ENCODE data around the gene CTNNBIP1.
A peak's percentile ranks its signal among the peaks of the same experiment; 100 is the strongest.

Gene CTNNBIP1

DNA sequence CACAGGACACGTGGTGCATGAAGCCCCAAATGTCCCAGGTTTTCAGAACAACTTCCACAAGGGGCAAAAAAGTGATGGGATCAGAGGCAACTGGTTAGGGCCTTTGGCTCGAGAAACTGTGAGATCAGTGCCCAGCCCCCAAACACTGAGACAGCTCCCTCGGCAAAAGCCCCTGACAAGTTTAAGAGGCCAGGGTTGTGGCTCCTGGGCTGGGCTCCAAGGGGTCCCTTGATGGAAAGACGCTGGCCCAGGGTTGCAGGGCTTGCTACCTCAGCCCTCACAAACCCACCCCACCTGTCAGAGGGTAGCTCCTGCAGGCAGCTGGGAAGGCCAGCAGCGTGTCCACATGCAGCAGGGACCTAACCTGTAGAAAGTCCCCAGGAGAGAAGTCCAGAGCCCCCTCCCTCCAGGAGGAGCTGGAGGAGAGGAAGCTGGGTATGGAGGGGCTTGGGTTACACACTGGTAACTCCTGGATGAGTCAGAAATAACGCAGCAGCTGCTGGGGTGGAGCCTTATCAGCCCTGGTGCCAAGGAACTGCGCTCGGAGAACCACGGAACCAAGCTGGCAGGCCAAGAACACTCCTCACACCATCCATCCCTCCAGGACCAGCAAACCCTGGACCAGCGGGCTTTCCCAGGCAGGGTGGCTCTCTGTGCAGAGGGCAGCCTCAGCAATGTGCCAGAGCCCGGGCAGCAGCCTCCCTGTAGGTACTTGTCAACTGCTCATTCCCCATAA is 37.5 kb downstream of the CTNNBIP1 start:
- Histone ChIP-seq H3K4me3 (ENCODE audit: low read length) (no peak overlapping the region), H3K36me3 (ENCODE audit: control insufficient read depth, insufficient read depth, low read length) (peaks cover 12% of the 10 kb centered on the region), H3K4me1 (ENCODE audit: control insufficient read depth, insufficient read depth, low read length) (peaks cover 26% of the 10 kb centered on the region), H3K9ac (ENCODE audit: low read length) (peak overlapping the region; percentile 5), H3K9me3 (ENCODE audit: control insufficient read depth, low read length) (no peaks in the 10 kb centered on the region), H3K27me3 (ENCODE audit: control insufficient read depth, insufficient read depth, low read length) (no peaks in the 10 kb centered on the region)

DNA sequence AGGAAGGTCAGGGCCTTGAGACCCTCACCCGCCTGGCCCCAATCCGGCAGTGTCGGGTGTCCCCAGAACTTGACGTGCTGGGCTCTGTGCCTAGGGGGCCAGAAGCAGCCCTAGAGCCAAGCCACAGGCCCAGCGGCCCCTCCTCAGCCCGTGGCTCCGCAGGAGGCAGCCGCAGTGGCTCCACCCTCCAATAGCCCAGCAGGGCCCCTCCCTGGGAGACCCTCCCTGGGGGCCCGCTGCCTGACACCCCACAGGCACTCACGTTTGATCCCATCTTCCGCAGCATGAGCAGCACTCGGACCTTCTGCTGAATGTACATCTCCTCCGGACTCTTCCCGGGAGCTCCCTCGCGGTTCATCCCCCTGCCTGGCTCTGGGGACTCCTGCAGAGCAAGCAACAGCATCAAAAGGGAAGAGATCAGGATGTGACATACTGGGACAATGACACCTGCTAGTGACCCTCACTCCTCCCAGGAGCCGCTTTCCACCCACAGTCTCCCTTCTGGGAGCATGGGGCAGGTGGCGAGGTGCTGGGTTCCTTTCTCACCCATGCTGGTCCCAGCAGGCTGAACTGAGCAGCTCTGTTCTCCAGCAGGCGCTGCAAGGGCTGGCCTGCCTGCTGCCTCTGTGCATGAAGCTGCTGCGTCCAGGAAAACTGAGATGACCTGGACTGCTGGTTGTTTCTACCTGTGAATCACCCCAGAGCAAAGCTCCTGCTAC is 38.2 kb downstream of the CTNNBIP1 start:
- H3K4me1 ChIP-seq (ENCODE audit: control insufficient read depth, insufficient read depth, low read length), result peaks cover 23% of the 10 kb centered on the region
- H3K27me3 ChIP-seq (ENCODE audit: control insufficient read depth, insufficient read depth, low read length), result no peaks in the 10 kb centered on the region
- no peak overlapping the region for H3K9ac ChIP-seq (ENCODE audit: low read length)
- peaks cover 14% of the 10 kb centered on the region for H3K36me3 ChIP-seq (ENCODE audit: control insufficient read depth, insufficient read depth, low read length)
- no peak overlapping the region for H3K4me3 ChIP-seq (ENCODE audit: low read length)
- H3K9me3 ChIP-seq (ENCODE audit: control insufficient read depth, low read length), result no peaks in the 10 kb centered on the region

DNA sequence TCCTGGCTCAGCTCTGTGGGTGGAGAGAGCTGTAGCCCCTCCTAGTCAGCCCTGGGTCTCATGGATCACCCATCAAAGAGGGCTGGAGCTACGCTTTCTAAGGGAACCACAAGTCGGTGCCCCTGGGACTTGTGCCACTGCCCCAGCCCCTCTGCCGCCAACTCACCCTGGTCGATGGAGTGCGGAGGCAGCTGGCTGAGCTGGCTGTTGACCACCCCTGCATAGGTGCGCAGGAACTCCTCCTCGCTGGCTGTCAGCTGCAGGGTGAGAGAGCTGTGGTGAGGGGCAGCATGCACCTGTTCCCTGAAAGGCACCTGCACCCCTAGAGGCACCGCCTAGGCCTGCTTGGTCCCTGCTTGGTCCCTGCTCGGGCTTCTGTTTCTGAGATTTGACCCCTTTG is 39.0 kb downstream of the CTNNBIP1 start:
- H3K27me3 ChIP-seq (ENCODE audit: control insufficient read depth, insufficient read depth, low read length), result no peaks in the 10 kb centered on the region
- no peak overlapping the region for H3K4me3 ChIP-seq (ENCODE audit: low read length)
- H3K4me1 ChIP-seq (ENCODE audit: control insufficient read depth, insufficient read depth, low read length), result peaks cover 23% of the 10 kb centered on the region
- peaks cover 14% of the 10 kb centered on the region for H3K36me3 ChIP-seq (ENCODE audit: control insufficient read depth, insufficient read depth, low read length)
- H3K9ac ChIP-seq (ENCODE audit: low read length), result no peak overlapping the region
- no peaks in the 10 kb centered on the region for H3K9me3 ChIP-seq (ENCODE audit: control insufficient read depth, low read length)

DNA sequence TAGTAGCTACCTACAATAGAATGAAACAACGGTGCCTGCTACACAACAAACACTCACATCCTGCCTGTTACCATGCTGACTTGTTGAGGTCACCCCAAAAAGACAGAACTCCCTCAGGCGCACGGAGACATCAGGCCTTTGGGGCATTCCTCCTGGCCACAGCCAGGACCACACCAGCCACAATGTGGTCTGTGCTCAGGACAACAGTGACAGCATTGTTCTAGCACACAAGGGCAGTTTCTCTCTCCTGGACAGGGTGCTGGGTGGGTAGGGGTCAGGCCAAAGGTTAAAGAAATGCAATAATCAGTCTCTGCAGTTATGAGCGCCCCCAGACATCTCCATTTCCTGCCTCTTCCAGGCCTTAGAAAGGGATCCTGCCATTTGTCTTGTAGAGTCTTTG is 39.5 kb downstream of the CTNNBIP1 start:
- Histone ChIP-seq H3K9ac (ENCODE audit: low read length) (no peak overlapping the region), H3K36me3 (ENCODE audit: control insufficient read depth, insufficient read depth, low read length) (peaks cover 14% of the 10 kb centered on the region), H3K4me1 (ENCODE audit: control insufficient read depth, insufficient read depth, low read length) (peaks cover 22% of the 10 kb centered on the region), H3K4me3 (ENCODE audit: low read length) (no peak overlapping the region), H3K9me3 (ENCODE audit: control insufficient read depth, low read length) (no peaks in the 10 kb centered on the region), H3K27me3 (ENCODE audit: control insufficient read depth, insufficient read depth, low read length) (no peaks in the 10 kb centered on the region)

DNA sequence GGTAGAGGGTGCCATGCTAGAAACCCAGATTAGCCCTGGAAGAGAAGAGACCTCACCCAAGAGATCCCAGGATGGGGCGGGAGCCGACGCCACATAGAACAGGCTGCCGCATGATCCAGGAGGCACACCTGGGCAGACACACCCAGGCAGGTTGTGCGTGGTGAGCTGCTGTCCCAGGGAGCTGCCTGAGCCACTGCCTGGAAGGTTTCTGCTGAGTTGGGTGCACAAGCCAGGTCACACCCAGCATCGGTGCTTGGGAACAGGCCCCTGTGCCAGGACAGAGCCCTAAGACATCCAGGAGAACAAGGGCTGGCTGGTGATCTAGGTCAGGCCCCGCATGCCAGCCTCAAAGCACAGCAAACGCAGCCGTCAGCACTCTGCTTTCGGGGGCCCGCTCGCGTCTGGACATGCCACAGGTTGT is 40.2 kb downstream of the CTNNBIP1 start:
- H3K4me1 ChIP-seq (ENCODE audit: control insufficient read depth, insufficient read depth, low read length), result peaks cover 15% of the 10 kb centered on the region

DNA sequence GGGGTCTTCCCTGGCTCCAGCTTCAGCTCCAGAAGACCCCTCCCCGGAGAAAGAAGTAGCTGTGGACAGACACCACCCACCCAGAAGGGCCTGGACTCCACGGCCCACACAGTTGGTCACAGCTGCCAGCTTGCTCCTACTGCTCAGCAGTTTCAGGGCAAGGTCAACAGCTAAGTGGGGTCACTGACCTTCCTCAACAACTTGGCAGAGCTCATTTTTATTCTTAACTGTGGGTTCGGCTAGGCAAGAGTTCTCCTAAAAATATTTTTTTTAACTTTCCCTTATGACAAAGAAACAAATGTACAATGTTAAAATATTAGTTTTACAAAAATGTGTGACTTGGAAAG is 41.9 kb downstream of the CTNNBIP1 start:
- H3K9ac ChIP-seq (ENCODE audit: low read length), result no peak overlapping the region
- peaks cover 14% of the 10 kb centered on the region for H3K36me3 ChIP-seq (ENCODE audit: control insufficient read depth, insufficient read depth, low read length)
- no peak overlapping the region for H3K4me3 ChIP-seq (ENCODE audit: low read length)
- no peaks in the 10 kb centered on the region for H3K9me3 ChIP-seq (ENCODE audit: control insufficient read depth, low read length)
- H3K27me3 ChIP-seq (ENCODE audit: control insufficient read depth, insufficient read depth, low read length), result no peaks in the 10 kb centered on the region
- H3K4me1 ChIP-seq (ENCODE audit: control insufficient read depth, insufficient read depth, low read length), result peaks cover 8% of the 10 kb centered on the region

More for the DNA sequence above, 40.2 kb downstream of the CTNNBIP1 start:
- Histone ChIP-seq H3K9ac (ENCODE audit: low read length) (no peak overlapping the region), H3K27me3 (ENCODE audit: control insufficient read depth, insufficient read depth, low read length) (no peaks in the 10 kb centered on the region), H3K4me3 (ENCODE audit: low read length) (no peak overlapping the region), H3K36me3 (ENCODE audit: control insufficient read depth, insufficient read depth, low read length) (peaks cover 14% of the 10 kb centered on the region), H3K9me3 (ENCODE audit: control insufficient read depth, low read length) (no peaks in the 10 kb centered on the region)

DNA sequence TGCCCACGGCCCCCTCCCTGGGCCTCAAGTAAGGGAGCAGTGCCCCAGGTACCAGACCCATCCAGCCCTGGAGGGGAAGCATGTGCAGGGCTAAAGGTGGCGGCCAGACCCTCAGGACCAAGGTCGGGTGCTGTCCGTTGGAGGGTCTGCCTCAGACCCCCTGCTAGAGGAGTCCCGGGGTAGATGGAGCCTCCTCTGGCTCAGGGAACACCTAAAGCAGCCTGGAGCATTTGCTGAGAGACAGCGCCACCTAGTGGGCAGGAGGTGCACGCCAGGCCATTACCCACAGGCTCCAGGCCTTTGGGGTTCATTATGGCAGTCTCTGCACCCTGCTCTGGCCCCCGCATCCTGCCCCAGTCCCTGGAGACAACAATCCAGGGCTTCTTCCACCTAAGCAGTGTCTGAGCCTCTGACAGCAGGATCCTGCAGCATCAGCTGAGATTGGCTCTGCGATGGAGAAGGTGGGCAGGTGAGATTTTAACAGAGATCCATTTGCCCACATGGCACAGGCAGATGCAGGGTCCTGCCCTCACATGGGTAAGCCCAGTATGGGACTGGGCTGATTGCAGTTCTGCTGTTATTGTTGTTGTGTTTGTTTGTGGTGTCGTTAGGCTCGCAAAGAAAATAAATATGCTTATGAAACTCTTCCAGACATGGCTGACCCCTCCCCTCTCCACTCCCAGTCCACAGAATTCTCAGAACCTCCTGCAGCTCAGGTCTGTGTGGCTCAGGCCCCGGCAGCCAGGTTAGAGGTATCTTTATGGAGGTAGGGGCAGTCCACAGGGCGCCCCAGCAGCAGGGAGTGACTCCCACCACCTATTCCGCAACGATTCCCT is 42.4 kb downstream of the CTNNBIP1 start:
- Histone ChIP-seq H3K9me3 (ENCODE audit: control insufficient read depth, low read length) (no peaks in the 10 kb centered on the region), H3K4me3 (ENCODE audit: low read length) (no peak overlapping the region), H3K27me3 (ENCODE audit: control insufficient read depth, insufficient read depth, low read length) (no peaks in the 10 kb centered on the region), H3K36me3 (ENCODE audit: control insufficient read depth, insufficient read depth, low read length) (peaks cover 14% of the 10 kb centered on the region), H3K9ac (ENCODE audit: low read length) (no peak overlapping the region), H3K4me1 (ENCODE audit: control insufficient read depth, insufficient read depth, low read length) (peaks cover 2% of the 10 kb centered on the region)

DNA sequence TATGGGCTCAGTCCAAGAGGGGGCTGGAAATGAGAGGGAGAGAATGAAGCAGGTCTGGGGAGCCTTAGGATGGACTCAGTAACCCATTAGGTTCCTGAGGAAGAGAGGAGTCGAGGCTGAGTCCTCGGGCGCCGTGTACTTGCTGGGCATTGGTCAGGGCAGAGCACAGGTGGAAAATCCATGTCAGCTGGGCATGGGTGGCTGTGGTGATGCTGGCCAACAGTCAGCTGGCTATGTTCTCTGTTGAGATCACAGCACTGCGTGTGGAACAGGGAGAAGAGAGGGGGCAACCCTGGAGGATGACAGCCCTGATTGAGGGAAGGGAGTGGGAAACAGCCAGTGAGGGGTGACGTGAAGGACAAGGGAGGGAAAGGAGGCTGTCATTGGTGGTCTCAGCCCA is 43.2 kb downstream of the CTNNBIP1 start:
- Histone ChIP-seq H3K9ac (ENCODE audit: low read length) (no peak overlapping the region), H3K36me3 (ENCODE audit: control insufficient read depth, insufficient read depth, low read length) (peaks cover 14% of the 10 kb centered on the region), H3K4me1 (ENCODE audit: control insufficient read depth, insufficient read depth, low read length) (no peaks in the 10 kb centered on the region), H3K27me3 (ENCODE audit: control insufficient read depth, insufficient read depth, low read length) (no peaks in the 10 kb centered on the region), H3K4me3 (ENCODE audit: low read length) (no peak overlapping the region), H3K9me3 (ENCODE audit: control insufficient read depth, low read length) (no peaks in the 10 kb centered on the region)

DNA sequence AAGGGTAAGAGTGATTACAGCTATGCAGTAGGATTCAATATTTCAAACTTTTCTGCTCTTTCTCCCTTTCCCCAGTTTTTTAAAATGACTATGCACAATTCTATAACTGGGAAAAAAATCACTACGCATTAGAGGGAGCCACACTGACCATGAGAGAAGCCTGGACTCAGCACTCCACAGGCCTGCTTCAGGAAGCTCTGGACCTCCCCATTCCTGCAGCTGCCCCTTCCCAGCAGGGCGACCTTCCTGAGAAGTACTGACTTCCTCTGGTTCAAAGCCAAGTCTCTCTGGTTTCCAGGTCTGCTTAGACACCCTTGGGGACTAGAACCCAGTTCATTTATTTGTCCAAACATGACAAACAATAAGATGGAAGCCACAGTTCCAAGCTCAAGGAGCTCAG is 44.3 kb downstream of the CTNNBIP1 start:
- peaks cover 14% of the 10 kb centered on the region for H3K36me3 ChIP-seq (ENCODE audit: control insufficient read depth, insufficient read depth, low read length)
- no peak overlapping the region for H3K9ac ChIP-seq (ENCODE audit: low read length)
- H3K4me3 ChIP-seq (ENCODE audit: low read length), result no peak overlapping the region
- H3K9me3 ChIP-seq (ENCODE audit: control insufficient read depth, low read length), result no peaks in the 10 kb centered on the region
- no peaks in the 10 kb centered on the region for H3K4me1 ChIP-seq (ENCODE audit: control insufficient read depth, insufficient read depth, low read length)
- no peaks in the 10 kb centered on the region for H3K27me3 ChIP-seq (ENCODE audit: control insufficient read depth, insufficient read depth, low read length)

DNA sequence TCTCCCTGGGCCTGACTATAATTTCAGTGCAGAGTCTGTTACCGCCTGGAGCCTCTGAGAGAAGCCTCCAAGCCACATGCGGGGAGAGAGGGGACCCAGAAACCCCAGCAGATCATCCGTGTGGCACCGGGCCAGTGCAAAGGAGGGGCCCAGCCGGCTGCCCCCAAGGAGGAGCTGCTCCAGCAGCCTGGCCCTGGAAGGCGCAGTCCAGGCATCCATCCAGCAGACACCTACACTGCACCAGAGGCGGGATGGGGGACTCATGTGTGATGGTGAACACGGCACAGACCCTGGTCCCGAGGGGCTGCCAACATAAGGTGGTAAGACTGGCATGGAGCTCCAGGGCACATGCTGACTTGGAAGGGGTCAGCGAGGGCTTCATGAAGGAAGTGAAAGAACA is 46.7 kb downstream of the CTNNBIP1 start:
- H3K9ac ChIP-seq (ENCODE audit: low read length), result no peak overlapping the region
- no peaks in the 10 kb centered on the region for H3K9me3 ChIP-seq (ENCODE audit: control insufficient read depth, low read length)
- no peaks in the 10 kb centered on the region for H3K27me3 ChIP-seq (ENCODE audit: control insufficient read depth, insufficient read depth, low read length)
- no peaks in the 10 kb centered on the region for H3K4me1 ChIP-seq (ENCODE audit: control insufficient read depth, insufficient read depth, low read length)
- H3K36me3 ChIP-seq (ENCODE audit: control insufficient read depth, insufficient read depth, low read length), result peaks cover 6% of the 10 kb centered on the region
- no peak overlapping the region for H3K4me3 ChIP-seq (ENCODE audit: low read length)

DNA sequence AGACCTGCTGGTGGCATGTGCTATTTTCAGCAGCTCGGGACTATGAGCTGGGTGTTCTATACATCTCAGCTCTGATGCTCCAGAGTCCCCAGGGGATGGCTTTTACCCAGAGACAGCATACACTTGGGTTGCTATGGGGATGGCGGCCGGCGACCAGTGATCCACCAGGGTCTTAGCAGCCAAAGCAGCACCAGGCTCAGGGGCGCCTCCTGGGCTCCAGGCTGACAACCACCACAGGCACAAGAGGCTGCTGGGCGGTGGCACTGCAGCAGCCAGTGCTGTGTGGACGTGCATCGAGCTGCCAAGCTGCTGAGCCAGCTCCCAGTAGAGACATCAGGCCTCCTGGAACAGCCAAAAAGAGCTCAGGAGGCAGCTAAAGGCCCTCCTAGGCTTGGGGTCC is 48.7 kb downstream of the CTNNBIP1 start:
- H3K4me3 ChIP-seq (ENCODE audit: low read length), result no peak overlapping the region
- H3K36me3 ChIP-seq (ENCODE audit: control insufficient read depth, insufficient read depth, low read length), result no peaks in the 10 kb centered on the region
- H3K9ac ChIP-seq (ENCODE audit: low read length), result no peak overlapping the region
- H3K27me3 ChIP-seq (ENCODE audit: control insufficient read depth, insufficient read depth, low read length), result no peaks in the 10 kb centered on the region
- no peaks in the 10 kb centered on the region for H3K9me3 ChIP-seq (ENCODE audit: control insufficient read depth, low read length)
- no peaks in the 10 kb centered on the region for H3K4me1 ChIP-seq (ENCODE audit: control insufficient read depth, insufficient read depth, low read length)

DNA sequence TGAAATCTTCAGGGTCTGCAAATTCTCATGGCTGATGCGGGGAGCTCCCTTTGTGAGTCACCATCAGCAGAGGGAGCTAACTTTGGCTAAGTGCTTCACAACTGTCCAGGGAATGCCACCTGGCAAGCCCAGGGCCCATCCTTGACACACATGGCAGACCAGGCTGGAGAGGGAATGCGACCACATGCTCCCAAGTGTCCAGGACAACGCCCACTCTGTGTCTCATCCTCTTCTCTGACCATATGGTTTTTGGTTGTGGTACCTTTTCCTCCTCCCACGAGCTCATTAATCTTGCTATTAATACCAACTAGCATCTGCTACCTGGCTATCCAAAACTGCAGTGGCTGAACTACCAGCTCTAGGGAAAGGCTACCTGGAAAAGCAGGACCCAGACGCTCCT is 49.2 kb downstream of the CTNNBIP1 start:
- Histone ChIP-seq H3K36me3 (ENCODE audit: control insufficient read depth, insufficient read depth, low read length) (no peaks in the 10 kb centered on the region), H3K9ac (ENCODE audit: low read length) (no peak overlapping the region), H3K27me3 (ENCODE audit: control insufficient read depth, insufficient read depth, low read length) (no peaks in the 10 kb centered on the region), H3K9me3 (ENCODE audit: control insufficient read depth, low read length) (no peaks in the 10 kb centered on the region), H3K4me3 (ENCODE audit: low read length) (no peak overlapping the region), H3K4me1 (ENCODE audit: control insufficient read depth, insufficient read depth, low read length) (no peaks in the 10 kb centered on the region)

Data from mucosa of stomach (tissue), 1 donor.